HepG2 (cell line): ENCODE measurements around the gene EIF4A3. TPM values are rescaled to one million over a fixed set of nuclear protein-coding genes. Genes with fewer than 3 reads are reported as not detected.

ENCODE experiments used
- ATAC-seq: fragments of 200-7000 bp; cut with Tn5 transposase; 3 replicates; pipeline ENCODE4 v1.9.1; 2020; ENCODE audit warnings: mild to moderate bottlenecking, moderate library complexity
- BruUV-seq: library from RNA; stranded (reverse); fragments of 400-500 nt; replicated peaks from 2 replicates; lab custom pipeline; 2021; lab: Mats Ljungman, UMichigan
- CTCF ChIA-PET: fragments of 300-600 bp; formaldehyde crosslinking; extraction: SDS; loops from one replicate; lab custom pipeline; 2021; ENCODE audit warnings: low total read pairs, inconsistent platforms, low intra/inter-chr PET ratio; lab: Yijun Ruan, JAX
- POLR2A ChIA-PET: fragments of 350-600 bp; sonication (Branson Sonifier 250); formaldehyde crosslinking; loops from one replicate; lab custom pipeline; 2020; ENCODE audit warnings: antibody characterized with exemption, inconsistent platforms; lab: Yijun Ruan, JAX
- DNase-seq: peaks from one replicate; pipeline ENCODE4 v3.0.0-alpha.2; 2015; ENCODE audit warnings: low spot score
- FAIRE-seq: peaks from 3 replicates; lab custom pipeline; 2011; peaks lifted over from hg19 to GRCh38; lab: Jason Lieb, UNC
- H2AFZ ChIP-seq: one replicate; pipeline ENCODE4 v1.6.1; 2011; ENCODE audit warnings: low read length, inconsistent platforms
- H3K27ac ChIP-seq: fragments of 300-600 bp; 3 replicates; pipeline ENCODE4 v1.8.0; 2011; ENCODE audit warnings: mixed run types, mild to moderate bottlenecking, mixed read lengths, low read length, inconsistent platforms; ENCODE audit not compliant: insufficient read depth; ENCODE audit errors: extremely low read length
- H3K27me3 ChIP-seq, 2 experiments: fragments of 200-600 bp in 1 of 2; 2 replicates in 1 of 2; 3 replicates in 1 of 2; pipeline versions ENCODE4 v1.6.0 to v1.8.0; 2011; ENCODE audit warnings: low read length in 2 of 2, mild to moderate bottlenecking in 2 of 2, moderate library complexity in 2 of 2, inconsistent platforms in 1 of 2; ENCODE audit not compliant: insufficient read depth in 2 of 2, control insufficient read depth in 1 of 2
- H3K36me3 ChIP-seq, 2 experiments: fragments of 200-600 bp in 1 of 2; replicated peaks in 1 of 2; 2 replicates in 1 of 2; 3 replicates in 1 of 2; pipeline versions ENCODE4 v1.5.1 to v1.8.0; 2011; ENCODE audit warnings: low read length in 2 of 2, inconsistent platforms in 1 of 2; ENCODE audit not compliant: insufficient read depth in 2 of 2, control insufficient read depth in 1 of 2
- H3K4me1 ChIP-seq: 2 replicates; pipeline ENCODE4 v1.5.1; 2012; ENCODE audit warnings: low read length, inconsistent platforms; ENCODE audit not compliant: insufficient read depth
- H3K4me2 ChIP-seq: 2 replicates; pipeline ENCODE4 v1.6.0; 2011; ENCODE audit warnings: low read depth, low read length, inconsistent platforms
- H3K4me3 ChIP-seq, 3 experiments: fragments of 200-600 bp in 1 of 3; sonication (generic), shearing (Covaris generic) in 1 of 3; replicated peaks in 1 of 3; 2 replicates each; pipeline ENCODE4 v1.5.1; 2011 to 2016; ENCODE audit warnings: low read length in 3 of 3, inconsistent platforms in 2 of 3, low read depth in 2 of 3, mild to moderate bottlenecking in 2 of 3, control low read depth in 1 of 3, mixed read lengths in 1 of 3; ENCODE audit not compliant: insufficient read depth in 1 of 3
- H3K79me2 ChIP-seq: one replicate; pipeline ENCODE4 v1.6.1; 2011; ENCODE audit warnings: low read length, inconsistent platforms; ENCODE audit not compliant: insufficient read depth
- H3K9ac ChIP-seq: 2 replicates; pipeline ENCODE4 v1.6.0; 2011; ENCODE audit warnings: mild to moderate bottlenecking, low read depth, low read length, inconsistent platforms; ENCODE audit not compliant: insufficient read depth
- H3K9me3 ChIP-seq: 2 replicates; pipeline ENCODE4 v1.5.1; 2012; ENCODE audit warnings: mild to moderate bottlenecking, low read length
- H4K20me1 ChIP-seq: 2 replicates; pipeline ENCODE4 v1.6.0; 2011; ENCODE audit warnings: inconsistent platforms, mild to moderate bottlenecking, low read length, moderate library complexity; ENCODE audit not compliant: insufficient read depth
- ARNT2 ChIP-seq: sonication (generic); formaldehyde crosslinking; IDR thresholded peaks from 2 replicates; pipeline ENCODE4 v1.8.0; 2022; ENCODE audit warnings: mild to moderate bottlenecking, low read depth, missing genetic modification reagents, moderate library complexity
- FOSL2 ChIP-seq: sonication (generic); formaldehyde crosslinking; IDR thresholded peaks from 2 replicates; pipeline ENCODE4 v1.4.0; 2020; ENCODE audit warnings: missing genetic modification reagents
- GABPA ChIP-seq, 2 experiments: IDR thresholded peaks; 2 replicates each; pipeline ENCODE4 v1.6.1; 2011 to 2016; ENCODE audit warnings: low read depth in 2 of 2, low read length in 1 of 2, missing biosample characterization in 1 of 2, missing genetic modification characterization in 1 of 2
- KDM2A ChIP-seq: sonication (generic); formaldehyde crosslinking; IDR thresholded peaks from 2 replicates; pipeline ENCODE4 v1.4.0; 2020; ENCODE audit warnings: low read depth, missing genetic modification reagents, borderline replicate concordance
- RNF2 ChIP-seq: fragments of 450-650 bp; conservative IDR thresholded peaks from 2 replicates; pipeline ENCODE4 v1.6.1; 2016; ENCODE audit warnings: low read depth
- SPEN ChIP-seq: sonication (generic); formaldehyde crosslinking; IDR thresholded peaks from 2 replicates; pipeline ENCODE4 v1.5.1; 2020; ENCODE audit warnings: low read depth, mild to moderate bottlenecking, missing genetic modification reagents
- ZNF367 ChIP-seq: sonication (generic); formaldehyde crosslinking; IDR thresholded peaks from 2 replicates; pipeline ENCODE4 v1.4.0; 2020; ENCODE audit warnings: missing genetic modification reagents, borderline replicate concordance
- WGBS: methylation state at CpG from one replicate; pipeline ENCODE4 v1.1.6; 2017; ENCODE audit warnings: low lambda C conversion rate; 5-methylcytosine and 5-hydroxymethylcytosine counted together
- in situ Hi-C: cut with HindIII; loops from 2 replicates; pipeline ENCODE4 v1.10.0; 2017; ENCODE audit warnings: low pct_unique_long_range_greater_than_20kb; ENCODE audit not compliant: extremely low pct_ligation_motif_present
- intact Hi-C: fragments of 100-400 bp; cut with micrococcal nuclease; formaldehyde crosslinking; loops from one replicate; pipeline ENCODE4 v1.10.0; 2022; ENCODE audit not compliant: unreplicated experiment
- polyA plus RNA-seq, 8 experiments: library from polyadenylated mRNA; depleted of rRNA in 3 of 8; stranded (reverse) in 7 of 8; unstranded in 1 of 8; fragments of >200 nt; fragmentation: Illumina TruSeq in 4 of 8; extraction: Trizol in 4 of 8; gene quantifications; 2 replicates each; pipeline versions ENCODE4 v1.2.1 to v1.2.3, GENCODE V29; 2011 to 2016; ENCODE audit warnings: low read depth in 4 of 8, missing spikeins in 1 of 8, mixed read lengths in 1 of 8; ENCODE audit not compliant: insufficient read depth in 1 of 8
- total RNA-seq, 5 experiments: library from RNA; depleted of rRNA; stranded (reverse); fragments of >200 nt; fragmentation: Illumina TruSeq; extraction: Trizol; gene quantifications; 2 replicates each; pipeline ENCODE4 v1.2.3, GENCODE V29; 2016; ENCODE audit warnings: low read depth in 1 of 5
- TF ChIP-seq, protein P1 (sequence below): sonication (generic); formaldehyde crosslinking; IDR thresholded peaks from 2 replicates; pipeline ENCODE4 v1.4.0; 2020; ENCODE audit warnings: missing genetic modification reagents, borderline replicate concordance
- TF ChIP-seq, protein P2 (sequence below): sonication (generic); formaldehyde crosslinking; IDR thresholded peaks from 2 replicates; pipeline ENCODE4 v1.4.0; 2020; ENCODE audit warnings: missing genetic modification reagents
- TF ChIP-seq, protein P3 (sequence below): sonication (generic); formaldehyde crosslinking; IDR thresholded peaks from 2 replicates; pipeline ENCODE4 v1.4.0; 2020; ENCODE audit warnings: mild to moderate bottlenecking, missing genetic modification reagents
- TF ChIP-seq, protein P4 (sequence below), 2 experiments: sonication (generic) in 1 of 2; formaldehyde crosslinking in 1 of 2; IDR thresholded peaks; 2 replicates each; pipeline versions ENCODE4 v1.4.0 to v1.6.1; 2016 to 2020; ENCODE audit warnings: borderline replicate concordance in 1 of 2, low read depth in 1 of 2, mild to moderate bottlenecking in 1 of 2, missing genetic modification reagents in 1 of 2

EIF4A3 gene
- total and polyA plus RNA-seq, 2 of the 13 experiments (the other 11 are each of a cell fraction or from before 2014, with no cell fraction given) = 145 to 187 TPM

DNA sequence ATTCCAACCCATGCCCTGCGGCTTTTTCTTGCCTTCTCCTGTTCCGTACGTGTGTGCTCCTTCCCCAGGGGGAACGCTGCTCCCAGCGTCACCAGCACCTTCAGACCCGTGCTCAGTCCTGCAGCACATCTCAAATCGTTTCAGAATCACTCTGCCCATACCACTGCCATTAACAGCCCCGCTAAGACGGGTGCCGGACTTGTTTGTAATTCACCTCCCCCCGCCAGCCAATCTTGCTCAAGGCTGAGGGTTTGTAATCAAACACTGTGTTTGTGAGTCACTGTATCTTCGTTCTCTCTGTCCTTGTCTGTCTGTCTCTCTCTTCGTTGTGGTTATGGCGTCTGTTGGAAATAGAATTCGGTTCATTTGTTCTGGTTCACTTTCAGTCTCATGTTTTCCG, 40.2 kb upstream of the EIF4A3 start:
- ATAC-seq (peak; percentile 29), DNase-seq (no peak), FAIRE-seq (peak; percentile 78)
- Histone ChIP-seq H3K9me3 (no peaks in the 10 kb centered on the region), H3K79me2 (no peaks in the 10 kb centered on the region), H4K20me1 (no peaks in the 10 kb centered on the region), H3K9ac (peak overlapping the region; percentile 13; the same call in 1 of the 2 replicates), H3K4me3 (peak overlapping the region; percentile 8 to 57 (median 22); a peak in 5 of 6 replicates), H3K27me3 (peaks cover 23 to 96% of the 10 kb centered on the region in 2 experiments), H3K4me1 (peaks cover 19% of the 10 kb centered on the region), H3K36me3 (no peaks in the 10 kb centered on the region), H3K4me2 (peak overlapping the region; percentile 70), H3K27ac (no peak overlapping the region), H2AFZ (no peak overlapping the region)
- CTCF ChIA-PET = no interaction called here
- intact Hi-C loops (no loop called here), in situ Hi-C loops (no loop called here)
- WGBS = 10% methylated on average over 16 of the region's 16 CpGs
- POLR2A ChIA-PET = interaction anchor here (1.0 kb wide), 1 partner anchor 39 kb away, joined by 3 read pairs; no protein-coding TSS in a partner anchor
- BruUV-seq = no TSS peak
- TF ChIP-seq, protein P1, sequence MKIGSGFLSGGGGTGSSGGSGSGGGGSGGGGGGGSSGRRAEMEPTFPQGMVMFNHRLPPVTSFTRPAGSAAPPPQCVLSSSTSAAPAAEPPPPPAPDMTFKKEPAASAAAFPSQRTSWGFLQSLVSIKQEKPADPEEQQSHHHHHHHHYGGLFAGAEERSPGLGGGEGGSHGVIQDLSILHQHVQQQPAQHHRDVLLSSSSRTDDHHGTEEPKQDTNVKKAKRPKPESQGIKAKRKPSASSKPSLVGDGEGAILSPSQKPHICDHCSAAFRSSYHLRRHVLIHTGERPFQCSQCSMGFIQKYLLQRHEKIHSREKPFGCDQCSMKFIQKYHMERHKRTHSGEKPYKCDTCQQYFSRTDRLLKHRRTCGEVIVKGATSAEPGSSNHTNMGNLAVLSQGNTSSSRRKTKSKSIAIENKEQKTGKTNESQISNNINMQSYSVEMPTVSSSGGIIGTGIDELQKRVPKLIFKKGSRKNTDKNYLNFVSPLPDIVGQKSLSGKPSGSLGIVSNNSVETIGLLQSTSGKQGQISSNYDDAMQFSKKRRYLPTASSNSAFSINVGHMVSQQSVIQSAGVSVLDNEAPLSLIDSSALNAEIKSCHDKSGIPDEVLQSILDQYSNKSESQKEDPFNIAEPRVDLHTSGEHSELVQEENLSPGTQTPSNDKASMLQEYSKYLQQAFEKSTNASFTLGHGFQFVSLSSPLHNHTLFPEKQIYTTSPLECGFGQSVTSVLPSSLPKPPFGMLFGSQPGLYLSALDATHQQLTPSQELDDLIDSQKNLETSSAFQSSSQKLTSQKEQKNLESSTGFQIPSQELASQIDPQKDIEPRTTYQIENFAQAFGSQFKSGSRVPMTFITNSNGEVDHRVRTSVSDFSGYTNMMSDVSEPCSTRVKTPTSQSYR (CRISPR knock-in tag) = 0 out of 2 replicates have a peak, but pooled peaks have one; percentile 19
- TF ChIP-seq RNF2 (0 out of 2 replicates have a peak, but pooled peaks have one; percentile 36), FOSL2 (CRISPR knock-in tag) (peak; percentile 72), GABPA (IDR thresholded peaks at IDR 0.05; ENCODE audit: low read depth, low read length) (no peak), GABPA (CRISPR knock-in tag; IDR thresholded peaks at IDR 0.05; ENCODE audit: low read depth) (no peak), SPEN (CRISPR knock-in tag) (no peak), ZNF367 (CRISPR knock-in tag) (no peak), KDM2A (CRISPR knock-in tag) (peak; percentile 51; the same call in 1 of the 2 replicates), ARNT2 (CRISPR knock-in tag) (no peak)
- TF ChIP-seq, protein P2, sequence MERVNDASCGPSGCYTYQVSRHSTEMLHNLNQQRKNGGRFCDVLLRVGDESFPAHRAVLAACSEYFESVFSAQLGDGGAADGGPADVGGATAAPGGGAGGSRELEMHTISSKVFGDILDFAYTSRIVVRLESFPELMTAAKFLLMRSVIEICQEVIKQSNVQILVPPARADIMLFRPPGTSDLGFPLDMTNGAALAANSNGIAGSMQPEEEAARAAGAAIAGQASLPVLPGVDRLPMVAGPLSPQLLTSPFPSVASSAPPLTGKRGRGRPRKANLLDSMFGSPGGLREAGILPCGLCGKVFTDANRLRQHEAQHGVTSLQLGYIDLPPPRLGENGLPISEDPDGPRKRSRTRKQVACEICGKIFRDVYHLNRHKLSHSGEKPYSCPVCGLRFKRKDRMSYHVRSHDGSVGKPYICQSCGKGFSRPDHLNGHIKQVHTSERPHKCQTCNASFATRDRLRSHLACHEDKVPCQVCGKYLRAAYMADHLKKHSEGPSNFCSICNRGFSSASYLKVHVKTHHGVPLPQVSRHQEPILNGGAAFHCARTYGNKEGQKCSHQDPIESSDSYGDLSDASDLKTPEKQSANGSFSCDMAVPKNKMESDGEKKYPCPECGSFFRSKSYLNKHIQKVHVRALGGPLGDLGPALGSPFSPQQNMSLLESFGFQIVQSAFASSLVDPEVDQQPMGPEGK (CRISPR knock-in tag) = 0 out of 2 replicates have a peak, but pooled peaks have one; percentile 39
- TF ChIP-seq, protein P3, sequence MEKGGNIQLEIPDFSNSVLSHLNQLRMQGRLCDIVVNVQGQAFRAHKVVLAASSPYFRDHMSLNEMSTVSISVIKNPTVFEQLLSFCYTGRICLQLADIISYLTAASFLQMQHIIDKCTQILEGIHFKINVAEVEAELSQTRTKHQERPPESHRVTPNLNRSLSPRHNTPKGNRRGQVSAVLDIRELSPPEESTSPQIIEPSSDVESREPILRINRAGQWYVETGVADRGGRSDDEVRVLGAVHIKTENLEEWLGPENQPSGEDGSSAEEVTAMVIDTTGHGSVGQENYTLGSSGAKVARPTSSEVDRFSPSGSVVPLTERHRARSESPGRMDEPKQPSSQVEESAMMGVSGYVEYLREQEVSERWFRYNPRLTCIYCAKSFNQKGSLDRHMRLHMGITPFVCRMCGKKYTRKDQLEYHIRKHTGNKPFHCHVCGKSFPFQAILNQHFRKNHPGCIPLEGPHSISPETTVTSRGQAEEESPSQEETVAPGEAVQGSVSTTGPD (CRISPR knock-in tag) = no peak
- TF ChIP-seq, protein P4, sequence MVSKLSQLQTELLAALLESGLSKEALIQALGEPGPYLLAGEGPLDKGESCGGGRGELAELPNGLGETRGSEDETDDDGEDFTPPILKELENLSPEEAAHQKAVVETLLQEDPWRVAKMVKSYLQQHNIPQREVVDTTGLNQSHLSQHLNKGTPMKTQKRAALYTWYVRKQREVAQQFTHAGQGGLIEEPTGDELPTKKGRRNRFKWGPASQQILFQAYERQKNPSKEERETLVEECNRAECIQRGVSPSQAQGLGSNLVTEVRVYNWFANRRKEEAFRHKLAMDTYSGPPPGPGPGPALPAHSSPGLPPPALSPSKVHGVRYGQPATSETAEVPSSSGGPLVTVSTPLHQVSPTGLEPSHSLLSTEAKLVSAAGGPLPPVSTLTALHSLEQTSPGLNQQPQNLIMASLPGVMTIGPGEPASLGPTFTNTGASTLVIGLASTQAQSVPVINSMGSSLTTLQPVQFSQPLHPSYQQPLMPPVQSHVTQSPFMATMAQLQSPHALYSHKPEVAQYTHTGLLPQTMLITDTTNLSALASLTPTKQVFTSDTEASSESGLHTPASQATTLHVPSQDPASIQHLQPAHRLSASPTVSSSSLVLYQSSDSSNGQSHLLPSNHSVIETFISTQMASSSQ (IDR thresholded peaks at IDR 0.05; ENCODE audit: low read depth) = no peak
- TF ChIP-seq, protein P4 (CRISPR knock-in tag; IDR thresholded peaks at IDR 0.05; ENCODE audit: borderline replicate concordance) = no peak
